HG02852 (cell line): ENCODE results near the gene KANK2.
"Not testable (repeated sequence)": the region's sequence is repeated elsewhere in the genome, so short reads cannot be mapped to it uniquely, and the experiment has no call there.

Source experiments
- ATAC-seq: cut with Tn5 transposase; IDR thresholded peaks from one replicate; pipeline ENCODE4 v1.9.1; 2021; ENCODE audit warnings: mild to moderate bottlenecking, moderate library complexity; ENCODE audit not compliant: unreplicated experiment

Gene KANK2

DNA sequence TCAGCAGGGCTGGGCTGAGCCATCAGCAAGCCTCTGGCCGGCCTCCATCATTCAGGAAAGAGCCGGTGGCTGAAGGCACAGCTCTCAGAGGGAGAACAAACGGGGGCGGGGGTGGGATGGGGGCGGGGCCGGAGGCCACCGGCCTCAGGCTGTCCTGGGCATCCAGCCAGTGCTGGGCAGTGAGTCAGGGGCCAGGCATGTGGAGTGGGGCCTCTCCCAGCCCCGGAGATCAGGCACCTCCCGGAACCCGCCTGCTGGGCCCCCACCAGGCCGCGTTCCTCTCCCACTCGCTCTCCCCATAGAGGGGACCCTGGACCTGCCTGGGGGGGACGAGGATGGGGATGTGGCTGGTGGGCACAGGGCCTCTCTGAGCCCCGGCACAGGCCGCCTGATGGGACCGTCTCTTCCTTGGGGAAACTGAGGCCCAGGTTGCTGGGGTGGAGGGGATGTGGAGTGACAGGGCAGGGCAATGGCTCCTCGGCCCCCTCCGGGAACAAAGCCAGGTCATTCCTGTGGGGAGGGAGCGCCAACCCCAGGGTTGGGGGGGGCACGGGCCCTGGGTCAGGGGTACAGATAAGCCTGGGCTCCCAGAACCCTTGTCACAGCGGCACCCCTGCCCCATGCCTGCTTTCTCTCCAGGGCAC lies 54.7 kb downstream of the KANK2 start:
- no peak for ATAC-seq

- no peak for ATAC-seq
Observed at GRCh38 chr19:11141937-11142527, 55.3 kb downstream of the KANK2 start.

DNA sequence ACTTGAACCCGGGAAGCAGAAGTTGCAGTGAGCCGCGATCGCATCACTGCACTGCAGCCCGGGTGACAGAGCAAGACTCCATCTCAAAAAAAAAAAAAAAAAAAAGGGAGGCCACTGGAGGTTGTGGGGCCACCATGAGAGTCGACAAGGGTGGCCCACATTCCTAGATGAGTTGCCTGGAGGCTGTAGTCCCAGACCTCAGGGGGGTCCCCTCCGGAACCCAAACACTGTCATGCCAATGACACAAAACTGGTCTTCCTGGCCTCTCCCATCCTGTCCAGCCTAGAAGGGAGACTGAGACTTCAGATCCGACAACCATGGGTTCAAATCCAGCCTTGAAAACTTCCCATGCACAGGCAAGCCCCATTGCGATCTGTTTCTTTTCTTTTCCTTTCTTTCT lies 56.4 kb downstream of the KANK2 start:
- no peak for ATAC-seq

- not testable (repeated sequence) for ATAC-seq
Observed at GRCh38 chr19:11140023-11140538, 57.3 kb downstream of the KANK2 start.

GRCh38 chr19:11138601-11139300 lies 58.6 kb downstream of the KANK2 start:
- no peak for ATAC-seq

DNA sequence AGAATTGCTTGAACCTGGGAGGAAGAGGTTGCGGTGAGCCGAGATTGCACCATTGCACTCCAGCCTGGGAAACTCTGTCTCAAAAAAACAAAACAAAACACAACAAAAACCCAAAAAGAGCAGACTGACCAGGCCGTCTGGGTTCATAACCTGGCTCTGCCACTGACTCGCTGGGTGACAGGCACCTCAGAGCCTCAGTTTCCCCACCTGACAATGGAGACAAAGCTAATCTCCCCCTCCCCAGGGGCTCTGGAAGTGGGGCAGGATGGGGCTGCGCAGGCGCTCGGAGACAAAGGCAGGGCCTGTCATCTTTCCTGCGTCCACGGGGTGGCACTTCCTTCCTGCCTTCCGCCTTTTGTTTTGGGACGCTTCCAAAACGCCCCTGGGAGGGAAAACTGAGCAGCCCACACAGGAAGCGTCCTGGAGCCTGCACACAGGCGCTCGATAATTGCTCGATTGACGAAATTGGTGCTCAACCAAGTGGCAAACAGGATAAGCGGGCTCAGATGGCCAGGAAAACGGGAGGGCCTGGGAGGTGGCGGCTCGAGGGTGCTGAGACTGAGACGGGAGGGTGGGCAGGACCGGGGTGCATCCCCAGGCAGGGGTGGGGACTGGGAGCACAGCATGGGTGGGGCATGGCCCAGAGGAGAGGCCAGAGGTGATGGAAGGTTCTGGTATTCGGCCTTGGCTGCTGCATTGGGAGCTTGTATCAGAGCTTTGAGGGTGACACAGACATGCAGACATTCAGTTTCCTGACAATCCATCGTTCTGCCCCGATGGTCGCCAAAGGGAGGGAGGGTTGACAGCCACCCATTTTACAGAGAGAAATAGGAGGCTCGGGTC lies 59.6 kb downstream of the KANK2 start:
- ATAC-seq, result no peak

GRCh38 chr19:11136400-11137101 lies 60.8 kb downstream of the KANK2 start:
- no peak for ATAC-seq

- ATAC-seq, result no peak
Observed at GRCh38 chr19:11131471-11131870, 65.9 kb downstream of the KANK2 start.

- ATAC-seq, result no peak
Observed at GRCh38 chr19:11130824-11131455, 66.4 kb downstream of the KANK2 start.

- no peak for ATAC-seq
Observed at GRCh38 chr19:11127905-11128304, 69.4 kb downstream of the KANK2 start.

DNA sequence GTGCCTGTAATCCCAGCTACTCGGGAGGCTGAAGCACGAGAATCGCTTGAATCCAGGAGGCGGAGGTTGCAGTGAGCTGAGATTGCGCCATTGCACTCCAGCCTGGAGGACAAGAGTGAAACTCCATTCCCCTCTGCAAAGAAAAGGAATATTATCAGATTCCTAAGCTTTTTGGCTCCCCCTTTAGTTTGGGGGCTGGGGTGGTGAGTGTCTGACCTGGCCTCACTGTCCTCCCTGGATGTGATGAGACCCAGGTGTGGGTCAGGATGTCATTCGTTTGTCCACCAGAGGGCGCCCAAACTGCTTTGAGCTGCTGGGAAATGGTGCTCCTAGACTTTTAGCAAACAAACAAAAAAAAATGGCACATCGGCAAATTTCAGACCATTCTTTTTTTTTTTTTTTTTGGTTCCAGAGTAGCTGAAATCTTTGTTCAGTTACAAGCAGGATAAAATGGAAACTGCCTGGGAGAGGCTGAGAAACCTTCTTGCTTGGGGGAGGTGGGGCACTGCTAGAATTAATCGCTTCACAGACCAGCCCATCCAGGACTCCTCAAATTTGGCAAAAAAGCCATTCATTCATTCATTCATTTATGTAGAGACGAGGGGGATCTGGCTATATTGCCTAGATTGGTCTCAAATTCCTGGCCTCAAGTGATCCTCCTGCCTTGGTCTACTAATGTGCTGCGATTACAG lies 71.2 kb downstream of the KANK2 start:
- ATAC-seq, result no peak

GRCh38 chr19:11124157-11124556 lies 73.2 kb downstream of the KANK2 start:
- ATAC-seq, result not testable (repeated sequence)

DNA sequence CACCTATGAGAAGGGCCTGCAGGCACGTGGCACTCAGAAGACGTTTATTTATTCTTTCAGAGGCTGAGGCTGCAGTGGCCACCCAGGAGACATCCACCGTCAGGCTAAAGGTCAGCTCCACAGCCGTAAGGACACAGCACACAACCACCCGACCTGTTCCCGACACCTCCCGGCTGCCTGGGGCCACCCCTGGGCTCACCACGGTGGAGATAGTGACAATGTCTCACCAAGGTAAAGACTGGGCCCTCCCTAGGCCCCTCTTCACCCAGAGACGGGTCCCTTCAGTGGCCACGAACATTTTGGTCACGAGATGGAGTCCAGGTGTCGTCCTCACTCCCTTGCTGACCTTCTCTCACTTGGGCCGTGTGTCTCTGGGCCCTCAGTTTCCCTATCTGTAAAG lies 74.2 kb downstream of the KANK2 start:
- no peak for ATAC-seq

DNA sequence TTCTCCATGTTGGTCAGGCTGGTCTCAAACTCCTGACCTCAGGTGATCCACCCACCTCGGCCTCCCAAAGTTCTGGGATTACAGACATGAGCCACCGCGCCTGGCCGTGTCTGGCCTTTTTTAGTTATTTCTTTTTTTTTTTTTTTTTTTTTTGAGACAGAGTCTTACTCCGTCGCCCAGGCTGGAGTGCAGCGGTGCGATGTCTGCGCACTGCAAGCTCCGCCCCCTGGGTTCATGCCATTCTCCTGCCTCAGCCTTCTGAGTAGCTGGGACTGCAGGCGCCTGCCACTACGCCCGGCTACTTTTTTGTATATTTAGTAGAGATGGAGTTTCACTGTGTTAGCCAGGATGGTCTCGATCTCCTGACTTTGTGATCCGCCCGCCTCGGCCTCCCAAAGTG lies 75.4 kb downstream of the KANK2 start:
- not testable (repeated sequence) for ATAC-seq

DNA sequence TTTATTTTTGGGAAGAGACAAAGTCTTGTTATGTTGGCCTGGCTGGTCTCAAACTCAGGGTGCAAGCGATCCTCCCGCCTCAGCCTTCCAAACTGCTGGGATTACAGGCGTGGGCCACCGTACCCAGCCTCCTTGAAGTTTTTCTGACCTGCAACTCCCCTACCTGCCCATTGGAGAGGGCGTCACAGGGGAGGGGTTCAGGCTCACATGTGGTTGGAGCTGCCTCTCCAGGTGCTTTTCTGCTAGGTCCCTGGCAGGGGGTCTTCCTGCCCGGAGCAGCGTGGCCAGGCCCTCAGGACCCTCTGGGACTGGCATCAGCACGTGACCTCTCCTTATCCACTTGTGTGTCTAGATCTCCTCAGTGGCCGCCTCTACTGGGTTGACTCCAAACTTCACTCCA lies 80.8 kb downstream of the KANK2 start:
- no peak for ATAC-seq

GRCh38 chr19:11115895-11116446 lies 81.4 kb downstream of the KANK2 start:
- ATAC-seq, result no peak

DNA sequence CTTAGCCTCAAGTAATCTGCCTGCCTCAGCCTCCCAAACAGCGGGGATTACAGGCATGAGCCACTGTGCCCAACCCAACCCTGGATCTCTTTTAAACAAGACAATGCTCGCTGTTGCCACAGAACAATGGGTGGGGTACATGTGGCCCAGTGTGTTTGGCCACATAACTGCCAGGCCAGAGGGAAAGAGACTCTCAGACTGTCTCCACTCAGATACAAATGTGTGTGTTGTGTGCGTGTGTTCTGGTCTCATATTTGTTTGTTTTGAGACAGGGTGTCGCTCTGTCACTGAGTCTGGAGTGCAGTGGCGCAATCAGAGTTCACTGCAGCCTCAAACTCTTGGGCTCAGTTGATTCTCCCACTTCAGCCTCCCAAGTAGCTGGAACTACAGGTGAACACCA lies 82.3 kb downstream of the KANK2 start:
- ATAC-seq, result no peak
